ENCODE results near the gene SLC16A7.

GRCh38 chr12:59578254-59578653 is 17.6 kb upstream of the SLC16A7 start:
- TF ChIP-seq POLR2AphosphoS5 (IDR thresholded peaks at IDR 0.05; ENCODE audit: low read length) (no peak), ASH2L (IDR thresholded peaks at IDR 0.05; ENCODE audit: borderline replicate concordance, low read depth) (no peak), CTCF (IDR thresholded peaks at IDR 0.05 in 2 of 3, conservative IDR thresholded peaks at IDR 0.05 in 1 of 3; ENCODE audit: control insufficient read depth in 2 of 3, extremely low read depth in 1 of 3, insufficient read depth in 1 of 3, low read depth in 3 of 3, low read length in 3 of 3) (no peak), SIN3A (IDR thresholded peaks at IDR 0.05; ENCODE audit: low read depth, low read length) (no peak), GABPA (IDR thresholded peaks at IDR 0.05; ENCODE audit: low read depth) (no peak)
